ENCODE data around the gene PLEKHO1. TPM values are rescaled to one million over a fixed set of nuclear protein-coding genes. Genes with fewer than 3 reads are reported as not detected.
A peak's percentile ranks its signal among the peaks of the same experiment; 100 is the strongest.

The PLEKHO1 gene
- total RNA-seq, 1 donor = 27.7 TPM

DNA sequence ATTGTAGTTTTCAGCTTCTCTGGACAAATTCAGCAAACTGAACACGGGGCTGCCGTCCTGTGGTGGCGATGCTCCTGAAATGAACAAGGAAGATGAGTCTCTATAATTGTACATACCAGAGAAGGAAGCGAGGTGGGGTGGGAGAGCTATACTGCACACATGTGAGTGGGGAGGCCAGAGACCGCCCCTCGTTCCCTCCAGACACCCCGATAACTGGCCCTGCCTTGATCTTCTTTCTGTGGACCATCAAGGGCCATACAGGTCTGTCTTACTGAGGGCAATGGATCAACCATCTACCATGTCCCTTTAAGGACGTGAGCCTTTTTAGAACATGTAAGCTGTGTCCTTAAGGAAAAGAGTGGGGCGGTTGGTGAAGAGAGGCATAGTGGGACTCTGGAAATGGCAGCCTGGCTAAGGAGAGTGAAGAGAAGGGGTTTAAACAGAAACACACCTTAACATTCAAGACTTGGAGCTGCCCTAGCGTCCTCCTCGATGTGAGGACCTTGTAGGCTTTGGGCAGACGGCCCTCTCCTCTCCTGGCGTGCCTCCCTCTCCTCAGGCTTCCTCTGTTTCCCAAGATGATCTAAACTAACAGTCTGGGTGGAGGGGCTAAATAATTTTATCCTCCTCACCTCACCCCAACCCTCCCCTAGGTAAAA is 5.8 kb downstream of the PLEKHO1 start:
- DNase-seq (ENCODE audit: low read depth) = no peak
- TF ChIP-seq, protein P1, sequence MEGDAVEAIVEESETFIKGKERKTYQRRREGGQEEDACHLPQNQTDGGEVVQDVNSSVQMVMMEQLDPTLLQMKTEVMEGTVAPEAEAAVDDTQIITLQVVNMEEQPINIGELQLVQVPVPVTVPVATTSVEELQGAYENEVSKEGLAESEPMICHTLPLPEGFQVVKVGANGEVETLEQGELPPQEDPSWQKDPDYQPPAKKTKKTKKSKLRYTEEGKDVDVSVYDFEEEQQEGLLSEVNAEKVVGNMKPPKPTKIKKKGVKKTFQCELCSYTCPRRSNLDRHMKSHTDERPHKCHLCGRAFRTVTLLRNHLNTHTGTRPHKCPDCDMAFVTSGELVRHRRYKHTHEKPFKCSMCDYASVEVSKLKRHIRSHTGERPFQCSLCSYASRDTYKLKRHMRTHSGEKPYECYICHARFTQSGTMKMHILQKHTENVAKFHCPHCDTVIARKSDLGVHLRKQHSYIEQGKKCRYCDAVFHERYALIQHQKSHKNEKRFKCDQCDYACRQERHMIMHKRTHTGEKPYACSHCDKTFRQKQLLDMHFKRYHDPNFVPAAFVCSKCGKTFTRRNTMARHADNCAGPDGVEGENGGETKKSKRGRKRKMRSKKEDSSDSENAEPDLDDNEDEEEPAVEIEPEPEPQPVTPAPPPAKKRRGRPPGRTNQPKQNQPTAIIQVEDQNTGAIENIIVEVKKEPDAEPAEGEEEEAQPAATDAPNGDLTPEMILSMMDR (IDR thresholded peaks at IDR 0.05; ENCODE audit: insufficient read depth, low read length) = no peak
- no peak overlapping the region for H3K4me3 ChIP-seq (ENCODE audit: low read depth, low read length)

DNA sequence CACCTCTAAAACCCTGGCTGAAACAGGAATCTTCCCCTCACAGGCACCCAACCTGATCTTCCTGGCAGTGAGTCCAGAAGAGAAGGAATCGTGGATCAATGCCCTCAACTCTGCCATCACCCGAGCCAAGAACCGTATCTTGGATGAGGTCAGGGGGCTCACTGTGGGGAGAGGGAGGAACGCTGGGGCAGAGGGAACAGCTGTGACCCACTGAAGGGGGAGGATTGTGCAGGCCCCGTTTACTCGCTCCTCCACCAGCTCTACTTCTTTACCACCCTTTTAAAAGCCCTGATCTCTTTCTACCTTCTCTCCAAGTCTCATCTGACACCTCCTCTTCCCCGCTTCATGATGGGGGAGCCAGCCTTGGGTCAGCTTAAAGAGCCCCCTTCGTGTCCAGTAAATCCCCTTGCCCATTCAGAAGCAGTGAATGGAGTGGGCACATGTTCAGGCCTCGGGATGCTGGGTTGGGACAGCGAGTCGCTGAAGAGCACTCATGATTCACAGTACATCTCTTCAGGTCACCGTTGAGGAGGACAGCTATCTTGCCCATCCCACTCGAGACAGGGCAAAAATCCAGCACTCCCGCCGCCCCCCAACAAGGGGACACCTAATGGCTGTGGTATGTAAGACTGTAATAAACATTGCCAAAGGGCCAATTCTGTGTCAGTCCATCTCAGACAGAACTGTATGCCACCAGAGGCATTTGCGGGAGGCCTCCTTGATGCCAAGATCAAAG is 7.3 kb downstream of the PLEKHO1 start:
- TF ChIP-seq, protein P1 (IDR thresholded peaks at IDR 0.05; ENCODE audit: insufficient read depth, low read length) = no peak
- H3K4me3 ChIP-seq (ENCODE audit: low read depth, low read length) = no peak overlapping the region
- DNase-seq (ENCODE audit: low read depth) = no peak

DNA sequence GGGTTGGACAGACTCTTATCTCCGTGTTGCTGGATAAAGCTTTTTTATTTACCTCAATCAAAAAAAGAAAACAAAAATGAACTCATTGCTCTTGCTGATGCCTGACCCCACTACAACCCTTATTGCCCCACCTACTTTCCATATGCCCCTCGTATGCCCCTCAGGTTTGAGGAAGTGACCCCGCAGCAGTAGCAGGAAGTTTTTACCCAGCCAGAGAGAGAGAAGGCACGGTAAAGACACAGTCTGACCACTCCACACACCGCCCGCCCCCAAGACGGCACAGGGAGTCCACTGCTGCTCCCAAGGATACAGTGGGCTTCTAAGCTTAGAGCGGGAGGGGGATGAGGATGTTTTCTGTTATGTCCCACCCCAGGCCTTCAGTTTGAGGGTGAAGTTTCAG is 9.8 kb downstream of the PLEKHO1 start:
- DNase-seq (ENCODE audit: low read depth) = no peak
- no peak overlapping the region for H3K4me3 ChIP-seq (ENCODE audit: low read depth, low read length)
- TF ChIP-seq, protein P1 (IDR thresholded peaks at IDR 0.05; ENCODE audit: insufficient read depth, low read length) = no peak

DNA sequence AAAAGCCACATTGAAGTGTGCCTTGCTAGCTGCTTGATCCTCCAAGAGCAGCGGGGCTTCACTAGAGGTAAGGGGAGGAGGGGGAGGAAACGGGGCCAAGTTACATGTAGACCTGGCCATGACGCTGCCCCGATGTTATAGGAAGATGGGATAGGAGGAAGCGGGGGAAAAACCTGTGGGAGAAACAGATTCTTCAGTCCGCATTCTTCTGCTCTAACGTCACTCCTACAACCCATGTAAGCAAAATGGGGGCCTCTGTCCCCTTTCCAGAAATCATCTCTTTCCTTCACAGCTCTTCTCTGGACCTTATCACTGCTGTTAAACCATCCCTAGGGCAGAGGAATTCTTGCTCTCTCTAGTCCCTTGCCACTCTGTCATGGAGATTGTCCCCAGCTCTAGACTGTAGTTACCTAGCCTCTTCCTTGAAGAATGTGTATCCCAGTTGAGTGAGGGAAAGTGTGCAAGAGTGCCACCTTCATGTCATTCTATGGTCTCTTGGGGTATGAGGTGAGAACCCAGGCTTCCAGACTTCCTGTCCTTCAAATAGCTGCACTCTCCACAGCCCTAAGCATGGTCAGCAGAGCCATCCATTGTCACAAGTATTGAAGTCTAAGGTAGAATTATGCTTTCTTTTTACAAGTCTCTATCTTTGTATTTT is 11.4 kb downstream of the PLEKHO1 start:
- DNase-seq (ENCODE audit: low read depth) = no peak
- TF ChIP-seq, protein P1 (IDR thresholded peaks at IDR 0.05; ENCODE audit: insufficient read depth, low read length) = no peak
- H3K4me3 ChIP-seq (ENCODE audit: low read depth, low read length) = no peak overlapping the region

DNA sequence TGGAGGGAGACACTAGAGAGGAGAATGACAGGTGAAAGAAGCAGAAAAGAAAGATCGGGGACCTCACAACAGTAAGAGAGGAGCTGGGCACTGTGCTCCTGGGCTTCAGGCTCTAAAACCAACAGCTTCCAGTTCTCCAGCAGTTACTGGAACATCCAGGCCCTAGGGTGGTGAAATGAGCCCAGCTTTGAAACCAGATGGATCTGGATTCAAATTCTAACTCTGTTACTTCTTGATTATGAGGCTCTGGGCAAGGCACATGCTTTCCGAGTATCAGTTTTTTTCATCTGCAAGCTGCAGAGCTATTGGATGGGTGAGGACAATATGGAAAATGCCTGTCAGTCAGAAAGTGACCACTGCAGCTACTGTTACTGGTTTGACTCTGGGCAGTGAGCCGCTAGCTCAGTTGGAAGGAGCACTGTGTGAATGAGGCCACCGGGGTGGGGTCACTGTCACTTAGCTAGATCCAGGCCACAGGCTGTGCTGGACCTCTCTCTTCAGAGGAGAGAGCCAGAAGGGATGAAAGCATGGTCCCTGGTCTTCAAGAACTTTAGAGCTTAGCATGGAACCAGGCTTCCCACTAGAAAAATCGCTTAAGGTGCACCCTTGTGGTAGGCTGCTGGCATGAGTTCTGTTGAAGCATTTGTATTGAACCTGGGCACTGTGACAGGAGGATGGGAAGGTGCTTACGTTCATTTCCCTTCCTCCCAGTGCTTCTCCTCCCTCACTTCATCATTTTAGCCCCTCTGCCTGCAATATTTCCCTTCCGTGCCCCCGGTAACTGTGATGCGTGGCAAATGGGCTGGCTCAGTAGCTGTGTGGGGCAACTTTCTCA is 12.2 kb downstream of the PLEKHO1 start:
- no peak overlapping the region for H3K4me3 ChIP-seq (ENCODE audit: low read depth, low read length)
- DNase-seq (ENCODE audit: low read depth) = no peak
- TF ChIP-seq, protein P1 (IDR thresholded peaks at IDR 0.05; ENCODE audit: insufficient read depth, low read length) = no peak

DNA sequence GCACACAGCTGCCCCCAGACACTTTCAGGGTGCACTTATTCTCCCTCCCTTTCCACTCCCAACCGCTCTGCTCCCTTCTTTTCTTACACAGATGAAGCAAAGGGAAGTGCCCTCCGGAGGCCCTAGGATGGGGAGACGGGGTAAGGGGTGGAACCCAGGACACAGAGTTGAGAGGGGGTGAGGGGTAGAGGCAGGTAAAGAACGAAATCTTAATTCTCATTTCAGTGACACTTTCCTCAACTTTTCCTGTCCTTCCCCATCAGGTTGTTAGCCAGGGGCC is 12.8 kb downstream of the PLEKHO1 start:
- TF ChIP-seq, protein P1 (IDR thresholded peaks at IDR 0.05; ENCODE audit: insufficient read depth, low read length) = no peak
- peak overlapping the region; percentile 56 for H3K4me3 ChIP-seq (ENCODE audit: low read depth, low read length)
- no peak for DNase-seq (ENCODE audit: low read depth)

All from fibroblast of the aortic adventitia (primary cell).